HG03354 (cell line): ENCODE data around the gene RAD51.

ENCODE experiments used
- ATAC-seq: cut with Tn5 transposase; IDR thresholded peaks from one replicate; pipeline ENCODE4 v1.9.1; 2021; ENCODE audit warnings: mild to moderate bottlenecking; ENCODE audit not compliant: unreplicated experiment, poor library complexity, severe bottlenecking

Gene RAD51

GRCh38 chr15:40755812-40756208 lies 60.8 kb downstream of the RAD51 start:
- no peak for ATAC-seq

DNA sequence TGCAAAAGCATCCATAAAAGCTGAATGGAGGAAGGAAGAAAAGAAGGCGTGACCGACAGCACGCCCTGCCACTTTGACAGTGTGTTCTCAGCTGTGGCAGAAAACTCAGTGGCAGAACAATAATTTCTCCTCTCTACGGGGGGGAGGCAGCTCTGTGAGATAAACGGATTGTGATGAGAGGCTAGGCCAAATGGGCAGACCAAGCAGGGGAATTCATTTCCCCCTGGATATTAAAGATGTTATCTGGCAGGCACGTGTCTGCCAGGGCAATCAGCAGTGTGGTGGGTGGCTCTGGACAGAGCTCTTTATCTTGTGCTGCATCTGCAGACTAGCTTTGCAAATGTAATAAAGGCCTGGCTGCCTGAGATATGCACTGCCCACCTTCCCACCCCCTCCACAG lies 62.0 kb downstream of the RAD51 start:
- ATAC-seq: no peak

DNA sequence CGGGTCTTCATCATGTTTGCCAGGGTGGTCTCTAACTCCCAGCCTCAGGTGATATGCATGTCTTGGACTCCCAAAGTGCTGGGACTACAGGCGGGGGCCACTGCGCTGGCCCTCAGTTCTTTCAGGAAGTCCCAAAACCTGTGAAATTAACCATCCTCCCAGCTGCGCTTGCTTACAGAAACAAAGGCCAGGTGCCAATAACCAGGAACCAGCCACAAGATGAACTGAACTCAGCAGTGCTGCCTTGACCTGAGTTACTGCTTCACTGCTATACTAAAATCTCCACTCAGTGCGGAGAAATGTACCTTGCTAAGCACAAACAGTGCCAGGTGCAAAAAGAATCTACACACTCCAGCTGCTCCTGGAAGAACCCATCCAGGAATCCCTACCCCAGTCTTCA lies 65.0 kb downstream of the RAD51 start:
- no peak for ATAC-seq

- peak; percentile 3 for ATAC-seq
Observed at GRCh38 chr15:40762919-40763800, 68.2 kb downstream of the RAD51 start.

- peak; percentile 41 for ATAC-seq
Observed at GRCh38 chr15:40763801-40764628, 69.0 kb downstream of the RAD51 start, which contains the start of gene GCHFR. Gene GCHFR (plus strand): TSS chr15:40764068. CDS start chr15:40764181, 113 bp downstream.

DNA sequence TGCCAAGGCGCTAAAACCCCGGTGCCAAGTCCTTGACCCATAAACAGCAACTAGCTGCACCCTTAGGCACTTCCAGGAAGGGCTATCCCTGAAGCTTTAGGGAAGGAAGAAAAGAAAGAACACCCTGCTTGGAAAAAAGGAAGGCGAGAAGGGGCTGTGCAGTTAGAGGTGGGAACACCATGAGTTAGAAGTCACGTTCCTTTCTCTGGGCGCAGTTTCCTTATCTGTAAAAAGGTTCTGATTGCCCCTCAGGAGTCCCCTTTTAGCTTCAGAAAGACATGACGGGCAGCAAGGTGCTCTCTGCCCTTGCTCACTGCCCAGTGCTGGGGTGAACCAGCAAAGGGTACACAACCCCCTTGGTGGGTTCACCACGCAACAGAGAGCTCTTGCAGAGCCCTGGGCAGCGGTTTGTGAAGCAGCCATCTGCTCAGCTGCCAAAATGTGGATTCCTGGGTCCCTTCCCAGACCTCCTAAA lies 69.7 kb downstream of the RAD51 start:
- ATAC-seq: no peak

- no peak for ATAC-seq
Observed at GRCh38 chr15:40766194-40766815, 71.3 kb downstream of the RAD51 start.

DNA sequence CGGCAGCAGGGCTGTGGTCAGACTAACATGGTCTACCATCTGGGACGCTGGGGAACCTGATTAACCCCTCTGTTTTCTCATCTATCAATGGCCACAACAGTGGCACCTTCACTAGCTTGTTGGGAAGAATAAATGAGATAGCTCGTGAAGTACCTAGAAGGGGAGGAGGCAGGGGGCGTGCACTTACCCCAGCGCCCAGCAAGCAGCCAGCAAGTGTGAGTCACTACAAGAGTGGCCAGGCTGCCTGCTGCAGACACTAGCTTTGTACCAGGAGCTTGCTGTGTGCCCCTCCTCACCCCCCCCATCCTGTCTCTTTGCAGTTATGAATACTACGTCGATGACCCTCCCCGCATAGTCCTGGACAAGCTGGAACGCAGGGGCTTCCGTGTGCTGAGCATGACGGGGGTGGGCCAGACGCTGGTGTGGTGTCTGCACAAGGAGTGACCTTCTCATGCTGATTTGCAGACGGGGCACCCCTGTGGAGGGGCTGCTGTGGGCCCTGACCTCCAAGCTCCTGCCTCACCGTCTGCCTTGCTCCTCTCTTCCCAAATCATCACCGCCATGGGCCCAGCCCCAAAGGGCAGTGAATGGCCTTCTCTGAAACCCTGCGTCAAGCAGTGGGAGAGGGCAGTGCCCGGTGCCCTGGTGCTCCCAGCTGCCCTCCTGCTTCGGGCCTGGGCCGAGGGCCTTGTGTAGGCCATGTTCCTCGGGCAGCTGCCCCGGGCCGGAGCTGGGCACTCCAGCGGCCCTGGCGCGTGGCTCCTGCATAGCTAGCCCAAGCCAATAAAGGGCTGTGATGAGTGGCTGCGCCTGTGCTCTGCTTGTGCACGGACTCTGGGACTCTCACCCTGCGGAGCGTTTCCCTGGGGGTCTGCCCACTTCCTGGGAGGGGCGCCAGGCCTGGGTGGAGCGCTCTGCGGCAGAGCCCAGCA lies 72.2 kb downstream of the RAD51 start:
- ATAC-seq: no peak

GRCh38 chr15:40767838-40768500 lies 73.0 kb downstream of the RAD51 start:
- no peak for ATAC-seq

- ATAC-seq: peak; percentile 3
Observed at GRCh38 chr15:40768521-40769273, 73.7 kb downstream of the RAD51 start.

- peak; percentile 56 for ATAC-seq
Observed at GRCh38 chr15:40769274-40770146, 74.5 kb downstream of the RAD51 start, which contains the start of gene C15orf62. Gene C15orf62 (plus strand): TSS chr15:40769980. CDS start chr15:40770496, 516 bp downstream.

DNA sequence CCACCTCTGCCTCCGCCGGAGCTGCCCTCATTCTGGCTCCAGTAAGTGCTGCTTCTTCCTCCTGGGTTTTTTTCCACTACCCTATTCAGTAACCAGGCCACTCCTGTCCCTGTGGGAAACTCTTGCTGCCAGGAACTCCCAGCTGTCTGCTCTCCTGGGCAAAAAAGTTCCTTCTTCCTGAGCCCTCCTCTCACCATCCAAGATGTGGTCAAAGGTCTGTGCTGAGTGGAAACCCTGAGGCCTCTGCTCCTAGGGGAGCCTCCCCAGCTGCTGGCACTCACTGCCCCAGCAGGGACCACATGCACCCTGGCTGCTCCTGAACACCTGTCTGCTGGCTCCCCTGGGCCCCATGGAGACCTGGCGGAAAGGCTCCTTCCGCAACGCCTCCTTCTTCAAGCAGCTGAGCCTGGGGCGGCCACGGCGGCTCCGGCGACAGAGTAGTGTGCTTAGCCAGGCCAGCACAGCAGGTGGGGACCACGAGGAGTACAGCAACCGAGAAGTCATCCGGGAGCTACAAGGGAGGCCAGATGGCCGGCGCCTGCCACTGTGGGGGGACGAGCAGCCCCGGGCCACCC lies 75.3 kb downstream of the RAD51 start:
- ATAC-seq: no peak

DNA sequence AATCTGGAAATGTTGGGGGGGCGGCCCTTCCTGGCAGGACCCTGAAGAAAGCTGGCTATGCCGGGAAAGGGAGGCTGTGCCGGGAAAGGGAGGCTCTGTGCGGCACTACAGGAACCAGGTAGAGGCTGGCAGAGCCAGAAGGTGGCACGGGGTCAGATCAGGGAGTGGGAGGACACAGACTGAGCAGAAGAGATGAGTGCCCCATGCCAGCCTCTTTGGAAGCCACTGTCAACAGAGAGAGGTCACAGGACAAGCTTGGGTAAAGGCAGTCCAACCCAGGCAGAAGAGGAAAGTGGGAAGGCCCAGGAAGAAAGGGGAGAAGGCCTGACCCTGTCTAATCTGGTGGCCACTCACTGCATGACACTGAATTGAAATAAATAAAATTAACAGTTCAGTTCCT lies 76.3 kb downstream of the RAD51 start:
- no peak for ATAC-seq

DNA sequence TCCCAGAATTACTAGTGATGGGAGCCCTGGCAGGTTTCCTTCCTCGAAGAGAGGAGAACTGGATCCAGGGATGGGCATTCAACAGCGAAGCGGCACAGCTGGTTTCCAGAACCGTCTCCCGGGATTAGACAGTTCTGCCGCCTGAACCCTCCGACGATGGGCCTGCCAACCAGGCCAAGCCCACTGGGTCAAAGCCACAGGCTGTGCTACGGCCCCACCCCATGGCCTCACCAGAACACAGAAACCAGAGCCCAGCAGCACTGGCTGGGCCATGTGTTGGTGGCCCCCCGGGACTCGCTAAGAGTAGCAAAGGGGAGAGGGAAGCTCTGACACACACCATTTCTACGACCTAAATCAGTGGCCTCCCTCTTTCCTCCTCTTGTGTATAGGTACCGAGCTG lies 77.0 kb downstream of the RAD51 start:
- no peak for ATAC-seq

- ATAC-seq: no peak
Observed at GRCh38 chr15:40773496-40773895, 78.5 kb downstream of the RAD51 start.

DNA sequence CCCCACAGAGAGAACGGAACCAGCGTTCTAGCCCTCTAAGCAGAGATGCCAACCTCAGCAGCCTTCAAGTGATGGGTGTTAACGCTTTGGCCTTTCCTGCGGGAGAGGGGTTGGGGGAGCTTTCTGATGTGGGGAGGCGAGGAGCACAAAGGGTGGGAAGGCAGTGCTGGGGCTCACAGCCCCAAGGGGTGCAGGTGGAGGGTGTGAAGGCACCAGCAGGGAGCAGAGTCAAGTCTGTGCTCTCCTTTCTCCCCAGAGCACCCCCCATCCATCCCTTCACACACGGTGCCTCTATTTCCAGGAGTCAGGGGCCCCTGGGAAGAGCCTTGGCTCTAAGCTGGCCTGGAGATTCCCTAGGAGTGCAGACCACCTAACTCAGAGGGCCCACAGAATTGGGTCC lies 78.9 kb downstream of the RAD51 start:
- ATAC-seq: no peak

- ATAC-seq: no peak
Observed at GRCh38 chr15:40775007-40775406, 80.0 kb downstream of the RAD51 start.
